PC-9 (cell line): ENCODE measurements around the gene CLCF1. TPM values are rescaled to one million over a fixed set of nuclear protein-coding genes. Genes with fewer than 3 reads are reported as not detected.

Experiments
- BruUV-seq: library from RNA; stranded (reverse); fragments of 400-500 nt; replicated peaks from 2 replicates; lab custom pipeline; 2021; lab: Mats Ljungman, UMichigan
- CTCF ChIA-PET: fragments of 300-600 bp; sonication (Branson Sonifier 250); formaldehyde crosslinking; loops from one replicate; lab custom pipeline; 2022; ENCODE audit warnings: antibody characterized with exemption; lab: Charles Lee
- POLR2A ChIA-PET: fragments of 300-600 bp; sonication (Branson Sonifier 250); formaldehyde crosslinking; loops from one replicate; lab custom pipeline; 2022; ENCODE audit warnings: antibody characterized with exemption; ENCODE audit not compliant: unreplicated experiment; lab: Charles Lee
- DNase-seq, 2 experiments: peaks; one replicate each; pipeline versions ENCODE4 v3.0.0 to v3.0.0-alpha.2; 2015 to 2022; ENCODE audit warnings: mixed read lengths in 1 of 2
- H2AFZ ChIP-seq: fragments of 200-600 bp; sonication (generic); 2 replicates; pipeline ENCODE4 v1.8.1; 2017; ENCODE audit warnings: antibody characterized with exemption
- H3F3A ChIP-seq: fragments of 200-600 bp; sonication (generic); 2 replicates; pipeline ENCODE4 v1.8.1; 2017; ENCODE audit warnings: antibody characterized with exemption, mild to moderate bottlenecking, low read depth; ENCODE audit not compliant: insufficient read depth
- H3K27ac ChIP-seq: fragments of 200-600 bp; sonication (generic); 2 replicates; pipeline ENCODE4 v1.6.1; 2016; ENCODE audit warnings: mixed run types
- H3K27me3 ChIP-seq: fragments of 200-600 bp; sonication (generic); 2 replicates; pipeline ENCODE4 v1.6.1; 2016; ENCODE audit warnings: low read depth, mixed run types; ENCODE audit not compliant: insufficient read depth
- H3K36me3 ChIP-seq: fragments of 200-600 bp; sonication (generic); 2 replicates; pipeline ENCODE4 v1.6.1; 2016; ENCODE audit warnings: low read depth, mixed run types
- H3K4me1 ChIP-seq: fragments of 200-600 bp; sonication (generic); replicated peaks from 2 replicates; pipeline ENCODE4 v1.6.1; 2016; ENCODE audit warnings: mixed run types; ENCODE audit not compliant: insufficient read depth
- H3K4me2 ChIP-seq: fragments of 200-600 bp; sonication (generic); 2 replicates; pipeline ENCODE4 v1.6.1; 2017; ENCODE audit warnings: mixed run types
- H3K4me3 ChIP-seq: fragments of 200-600 bp; sonication (generic); 2 replicates; pipeline ENCODE4 v1.6.1; 2016; ENCODE audit warnings: mixed run types
- H3K79me2 ChIP-seq: fragments of 200-600 bp; sonication (generic); 2 replicates; pipeline ENCODE4 v1.6.1; 2017; ENCODE audit warnings: low read depth, mixed run types
- H3K9me2 ChIP-seq: fragments of 200-600 bp; sonication (generic); 2 replicates; pipeline ENCODE4 v1.8.1; 2017; ENCODE audit warnings: mild to moderate bottlenecking; ENCODE audit not compliant: insufficient read depth
- H3K9me3 ChIP-seq: fragments of 200-600 bp; sonication (generic); 2 replicates; pipeline ENCODE4 v1.8.1; 2016; ENCODE audit warnings: low read depth; ENCODE audit not compliant: insufficient read depth
- H4K20me1 ChIP-seq: fragments of 200-600 bp; sonication (generic); 2 replicates; pipeline ENCODE4 v1.8.1; 2017; ENCODE audit not compliant: insufficient read depth
- CTCF ChIP-seq: fragments of 200-600 bp; sonication (generic); conservative IDR thresholded peaks from 2 replicates; pipeline ENCODE4 v1.6.1; 2017; ENCODE audit warnings: mixed run types, antibody characterized with exemption, mild to moderate bottlenecking, moderate library complexity
- EZH2 ChIP-seq: fragments of 200-600 bp; sonication (generic); IDR thresholded peaks from 2 replicates; pipeline ENCODE4 v1.8.0; 2017; ENCODE audit warnings: antibody characterized with exemption, low read depth
- intact Hi-C: fragments of 100-400 bp; cut with micrococcal nuclease; formaldehyde crosslinking; loops from one replicate; pipeline ENCODE4 v1.10.0; 2022; ENCODE audit not compliant: unreplicated experiment
- total RNA-seq: library from RNA; stranded (reverse); gene quantifications from 2 replicates; pipeline ENCODE4 v1.2.3, GENCODE V29; 2021

Gene CLCF1
- total RNA-seq, 1 experiment from 2014 or later = 17.0 TPM

GRCh38 chr11:67381244-67381972 is 8.0 kb upstream of the CLCF1 start:
- POLR2A ChIA-PET = interaction anchor here (0.5 to 0.7 kb wide), 3 partner anchors 34 to 79 kb away, joined by 4 to 6 read pairs (median 5); no protein-coding TSS in a partner anchor
- TF ChIP-seq CTCF (no peak), EZH2 (no peak)
- H3K27ac ChIP-seq = peak overlapping the region; percentile 99; the same call in 1 of the 2 replicates
- intact Hi-C loops = loop anchor here (5.0 kb wide), 1 partner anchor 119 kb away; no protein-coding TSS in a partner anchor
- H3K4me1 ChIP-seq = peaks cover 75% of the 10 kb centered on the region
- no peaks in the 10 kb centered on the region for H4K20me1 ChIP-seq
- BruUV-seq = no TSS peak
- H3K4me3 ChIP-seq = no peak overlapping the region
- H3F3A ChIP-seq = peaks cover 65% of the 10 kb centered on the region
- H3K9me2 ChIP-seq = no peaks in the 10 kb centered on the region
- no peaks in the 10 kb centered on the region for H3K36me3 ChIP-seq
- 0 out of 2 replicates have a peak overlapping the region, but pooled peaks have one; percentile 7 for H3K4me2 ChIP-seq
- DNase-seq = no peak
- CTCF ChIA-PET = interaction anchor here (0.5 to 6.6 kb wide), 13 partner anchors 9 to 334 kb away, joined by 3 to 174 read pairs (median 10); partner anchors contain the start of gene POLD4
- no peaks in the 10 kb centered on the region for H3K9me3 ChIP-seq
- H3K79me2 ChIP-seq = peaks cover 15% of the 10 kb centered on the region; the same call in 1 of the 2 replicates
- H3K27me3 ChIP-seq = no peaks in the 10 kb centered on the region
- no peak overlapping the region for H2AFZ ChIP-seq

- peak overlapping the region; percentile 99 for H3K27ac ChIP-seq
- intact Hi-C loops = loop anchor here (5.0 to 10.0 kb wide), 4 partner anchors 117 to 535 kb away; partner anchors contain the start of genes RCE1 and RHOD
- H3K9me2 ChIP-seq = no peaks in the 10 kb centered on the region
- peaks cover 83% of the 10 kb centered on the region for H3K4me1 ChIP-seq
- CTCF ChIA-PET = interaction anchor here (0.6 to 6.6 kb wide), 6 partner anchors 8 to 116 kb away, joined by 3 to 174 read pairs (median 16); partner anchors contain the start of gene POLD4
- peaks cover 73% of the 10 kb centered on the region for H3F3A ChIP-seq
- peak overlapping the region; percentile 94 for H3K4me2 ChIP-seq
- no peaks in the 10 kb centered on the region for H3K36me3 ChIP-seq
- H3K4me3 ChIP-seq = peak overlapping the region; percentile 28; the same call in 1 of the 2 replicates
- H3K27me3 ChIP-seq = no peaks in the 10 kb centered on the region
- peaks cover 21% of the 10 kb centered on the region; the same call in 1 of the 2 replicates for H3K79me2 ChIP-seq
- peak; percentile 79 to 93 for DNase-seq
- TF ChIP-seq CTCF (no peak), EZH2 (no peak)
- no peaks in the 10 kb centered on the region for H4K20me1 ChIP-seq
- no TSS peak for BruUV-seq
- POLR2A ChIA-PET = interaction anchor here (0.5 to 1.4 kb wide), 12 partner anchors 13 to 1521 kb away, joined by 3 to 11 read pairs (median 3); partner anchors contain the start of gene PPP1CA
- H2AFZ ChIP-seq = no peak overlapping the region
- H3K9me3 ChIP-seq = no peaks in the 10 kb centered on the region
These were observed 6.0 kb upstream of the CLCF1 start for GRCh38 chr11:67379061-67380058.
